ENCODE measurements around the gene SPC24.
"Not testable (repeated sequence)": the region's sequence is repeated elsewhere in the genome, so short reads cannot be mapped to it uniquely, and the experiment has no call there.

SPC24 gene

DNA sequence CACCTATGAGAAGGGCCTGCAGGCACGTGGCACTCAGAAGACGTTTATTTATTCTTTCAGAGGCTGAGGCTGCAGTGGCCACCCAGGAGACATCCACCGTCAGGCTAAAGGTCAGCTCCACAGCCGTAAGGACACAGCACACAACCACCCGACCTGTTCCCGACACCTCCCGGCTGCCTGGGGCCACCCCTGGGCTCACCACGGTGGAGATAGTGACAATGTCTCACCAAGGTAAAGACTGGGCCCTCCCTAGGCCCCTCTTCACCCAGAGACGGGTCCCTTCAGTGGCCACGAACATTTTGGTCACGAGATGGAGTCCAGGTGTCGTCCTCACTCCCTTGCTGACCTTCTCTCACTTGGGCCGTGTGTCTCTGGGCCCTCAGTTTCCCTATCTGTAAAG, 32.5 kb downstream of the SPC24 start:
- DNase-seq = no peak

DNA sequence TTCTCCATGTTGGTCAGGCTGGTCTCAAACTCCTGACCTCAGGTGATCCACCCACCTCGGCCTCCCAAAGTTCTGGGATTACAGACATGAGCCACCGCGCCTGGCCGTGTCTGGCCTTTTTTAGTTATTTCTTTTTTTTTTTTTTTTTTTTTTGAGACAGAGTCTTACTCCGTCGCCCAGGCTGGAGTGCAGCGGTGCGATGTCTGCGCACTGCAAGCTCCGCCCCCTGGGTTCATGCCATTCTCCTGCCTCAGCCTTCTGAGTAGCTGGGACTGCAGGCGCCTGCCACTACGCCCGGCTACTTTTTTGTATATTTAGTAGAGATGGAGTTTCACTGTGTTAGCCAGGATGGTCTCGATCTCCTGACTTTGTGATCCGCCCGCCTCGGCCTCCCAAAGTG, 33.6 kb downstream of the SPC24 start:
- DNase-seq = not testable (repeated sequence)

DNA sequence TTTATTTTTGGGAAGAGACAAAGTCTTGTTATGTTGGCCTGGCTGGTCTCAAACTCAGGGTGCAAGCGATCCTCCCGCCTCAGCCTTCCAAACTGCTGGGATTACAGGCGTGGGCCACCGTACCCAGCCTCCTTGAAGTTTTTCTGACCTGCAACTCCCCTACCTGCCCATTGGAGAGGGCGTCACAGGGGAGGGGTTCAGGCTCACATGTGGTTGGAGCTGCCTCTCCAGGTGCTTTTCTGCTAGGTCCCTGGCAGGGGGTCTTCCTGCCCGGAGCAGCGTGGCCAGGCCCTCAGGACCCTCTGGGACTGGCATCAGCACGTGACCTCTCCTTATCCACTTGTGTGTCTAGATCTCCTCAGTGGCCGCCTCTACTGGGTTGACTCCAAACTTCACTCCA, 39.1 kb downstream of the SPC24 start:
- DNase-seq = no peak

DNA sequence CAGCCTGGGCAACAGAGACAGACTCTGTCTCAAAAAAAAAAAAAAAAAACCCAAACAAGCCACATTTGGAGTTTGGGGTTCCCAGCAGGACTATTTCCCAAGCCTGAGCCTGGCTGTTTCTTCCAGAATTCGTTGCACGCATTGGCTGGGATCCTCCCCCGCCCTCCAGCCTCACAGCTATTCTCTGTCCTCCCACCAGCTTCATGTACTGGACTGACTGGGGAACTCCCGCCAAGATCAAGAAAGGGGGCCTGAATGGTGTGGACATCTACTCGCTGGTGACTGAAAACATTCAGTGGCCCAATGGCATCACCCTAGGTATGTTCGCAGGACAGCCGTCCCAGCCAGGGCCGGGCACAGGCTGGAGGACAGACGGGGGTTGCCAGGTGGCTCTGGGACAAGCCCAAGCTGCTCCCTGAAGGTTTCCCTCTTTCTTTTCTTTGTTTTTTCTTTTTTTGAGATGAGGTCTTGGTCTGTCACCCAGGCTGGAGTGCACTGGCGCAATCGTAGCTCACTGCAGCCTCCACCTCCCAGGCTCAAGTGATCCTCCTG, 39.6 kb downstream of the SPC24 start:
- DNase-seq = no peak

DNA sequence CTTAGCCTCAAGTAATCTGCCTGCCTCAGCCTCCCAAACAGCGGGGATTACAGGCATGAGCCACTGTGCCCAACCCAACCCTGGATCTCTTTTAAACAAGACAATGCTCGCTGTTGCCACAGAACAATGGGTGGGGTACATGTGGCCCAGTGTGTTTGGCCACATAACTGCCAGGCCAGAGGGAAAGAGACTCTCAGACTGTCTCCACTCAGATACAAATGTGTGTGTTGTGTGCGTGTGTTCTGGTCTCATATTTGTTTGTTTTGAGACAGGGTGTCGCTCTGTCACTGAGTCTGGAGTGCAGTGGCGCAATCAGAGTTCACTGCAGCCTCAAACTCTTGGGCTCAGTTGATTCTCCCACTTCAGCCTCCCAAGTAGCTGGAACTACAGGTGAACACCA, 40.5 kb downstream of the SPC24 start:
- DNase-seq = no peak

DNA sequence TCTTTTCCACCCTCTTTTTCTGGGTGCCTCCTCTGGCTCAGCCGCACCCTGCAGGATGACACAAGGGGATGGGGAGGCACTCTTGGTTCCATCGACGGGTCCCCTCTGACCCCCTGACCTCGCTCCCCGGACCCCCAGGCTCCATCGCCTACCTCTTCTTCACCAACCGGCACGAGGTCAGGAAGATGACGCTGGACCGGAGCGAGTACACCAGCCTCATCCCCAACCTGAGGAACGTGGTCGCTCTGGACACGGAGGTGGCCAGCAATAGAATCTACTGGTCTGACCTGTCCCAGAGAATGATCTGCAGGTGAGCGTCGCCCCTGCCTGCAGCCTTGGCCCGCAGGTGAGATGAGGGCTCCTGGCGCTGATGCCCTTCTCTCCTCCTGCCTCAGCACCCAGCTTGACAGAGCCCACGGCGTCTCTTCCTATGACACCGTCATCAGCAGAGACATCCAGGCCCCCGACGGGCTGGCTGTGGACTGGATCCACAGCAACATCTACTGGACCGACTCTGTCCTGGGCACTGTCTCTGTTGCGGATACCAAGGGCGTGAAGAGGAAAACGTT, 42.4 kb downstream of the SPC24 start:
- no peak for DNase-seq

DNA sequence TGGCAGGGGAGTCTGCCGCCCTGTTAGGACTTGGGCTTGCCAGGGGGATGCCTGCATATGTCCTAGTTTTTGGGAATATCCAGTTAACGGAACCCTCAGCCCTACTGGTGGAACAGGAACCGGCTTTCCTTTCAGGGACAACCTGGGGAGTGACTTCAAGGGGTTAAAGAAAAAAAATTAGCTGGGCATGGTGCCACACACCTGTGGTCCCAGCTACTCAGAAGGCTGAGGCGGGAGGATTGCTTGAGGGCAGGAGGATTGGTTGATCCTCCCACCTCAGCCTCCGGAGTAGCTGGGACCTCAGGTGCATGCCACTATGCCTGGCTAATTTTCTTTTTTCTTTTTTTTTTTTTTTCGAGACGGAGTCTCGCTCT, 43.8 kb downstream of the SPC24 start:
- DNase-seq = no peak

DNA sequence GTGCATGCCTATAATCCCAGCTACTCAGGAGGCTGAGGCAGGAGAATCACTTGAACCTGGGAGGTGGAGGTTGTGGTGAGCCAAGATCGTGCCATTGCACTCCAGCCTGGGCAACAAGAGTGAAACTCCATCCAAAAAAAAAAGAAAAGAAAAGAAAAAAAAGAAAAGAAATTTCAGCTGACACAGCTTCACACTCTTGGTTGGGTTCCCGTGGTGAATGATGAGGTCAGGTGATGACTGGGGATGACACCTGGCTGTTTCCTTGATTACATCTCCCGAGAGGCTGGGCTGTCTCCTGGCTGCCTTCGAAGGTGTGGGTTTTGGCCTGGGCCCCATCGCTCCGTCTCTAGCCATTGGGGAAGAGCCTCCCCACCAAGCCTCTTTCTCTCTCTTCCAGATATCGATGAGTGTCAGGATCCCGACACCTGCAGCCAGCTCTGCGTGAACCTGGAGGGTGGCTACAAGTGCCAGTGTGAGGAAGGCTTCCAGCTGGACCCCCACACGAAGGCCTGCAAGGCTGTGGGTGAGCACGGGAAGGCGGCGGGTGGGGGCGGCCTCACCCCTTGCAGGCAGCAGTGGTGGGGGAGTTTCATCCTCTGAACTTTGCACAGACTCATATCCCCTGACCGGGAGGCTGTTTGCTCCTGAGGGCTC, 44.3 kb downstream of the SPC24 start:
- no peak for DNase-seq

DNA sequence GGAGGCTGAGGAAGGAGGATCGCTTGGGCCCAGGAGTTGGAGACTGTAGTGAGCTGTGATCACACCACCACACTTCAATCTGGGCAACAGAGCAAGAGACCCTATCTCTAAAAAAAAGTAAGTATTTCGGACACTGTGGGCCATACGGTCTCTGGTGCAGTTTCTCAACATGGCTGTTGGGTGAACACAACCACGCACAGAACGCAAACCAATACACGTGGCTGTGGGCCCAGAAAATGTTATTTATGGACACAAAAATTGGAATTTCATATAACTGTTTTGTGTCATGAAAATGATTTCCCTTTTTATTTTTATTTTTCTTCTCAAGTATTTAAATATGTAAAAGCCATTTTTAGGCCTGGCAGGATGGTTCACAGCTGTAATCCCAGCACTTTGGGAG, 46.8 kb downstream of the SPC24 start:
- DNase-seq = no peak

DNA sequence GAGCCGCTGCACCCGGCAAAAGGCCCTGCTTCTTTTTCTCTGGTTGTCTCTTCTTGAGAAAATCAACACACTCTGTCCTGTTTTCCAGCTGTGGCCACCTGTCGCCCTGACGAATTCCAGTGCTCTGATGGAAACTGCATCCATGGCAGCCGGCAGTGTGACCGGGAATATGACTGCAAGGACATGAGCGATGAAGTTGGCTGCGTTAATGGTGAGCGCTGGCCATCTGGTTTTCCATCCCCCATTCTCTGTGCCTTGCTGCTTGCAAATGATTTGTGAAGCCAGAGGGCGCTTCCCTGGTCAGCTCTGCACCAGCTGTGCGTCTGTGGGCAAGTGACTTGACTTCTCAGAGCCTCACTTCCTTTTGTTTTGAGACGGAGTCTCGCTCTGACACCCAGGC, 49.1 kb downstream of the SPC24 start:
- DNase-seq = no peak

DNA sequence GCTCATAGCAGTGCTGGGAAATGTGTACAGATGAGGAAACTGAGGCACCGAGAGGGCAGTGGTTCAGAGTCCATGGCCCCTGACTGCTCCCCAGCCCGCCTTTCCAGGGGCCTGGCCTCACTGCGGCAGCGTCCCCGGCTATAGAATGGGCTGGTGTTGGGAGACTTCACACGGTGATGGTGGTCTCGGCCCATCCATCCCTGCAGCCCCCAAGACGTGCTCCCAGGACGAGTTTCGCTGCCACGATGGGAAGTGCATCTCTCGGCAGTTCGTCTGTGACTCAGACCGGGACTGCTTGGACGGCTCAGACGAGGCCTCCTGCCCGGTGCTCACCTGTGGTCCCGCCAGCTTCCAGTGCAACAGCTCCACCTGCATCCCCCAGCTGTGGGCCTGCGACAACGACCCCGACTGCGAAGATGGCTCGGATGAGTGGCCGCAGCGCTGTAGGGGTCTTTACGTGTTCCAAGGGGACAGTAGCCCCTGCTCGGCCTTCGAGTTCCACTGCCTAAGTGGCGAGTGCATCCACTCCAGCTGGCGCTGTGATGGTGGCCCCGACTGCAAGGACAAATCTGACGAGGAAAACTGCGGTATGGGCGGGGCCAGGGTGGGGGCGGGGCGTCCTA, 50.5 kb downstream of the SPC24 start:
- DNase-seq = no peak

DNA sequence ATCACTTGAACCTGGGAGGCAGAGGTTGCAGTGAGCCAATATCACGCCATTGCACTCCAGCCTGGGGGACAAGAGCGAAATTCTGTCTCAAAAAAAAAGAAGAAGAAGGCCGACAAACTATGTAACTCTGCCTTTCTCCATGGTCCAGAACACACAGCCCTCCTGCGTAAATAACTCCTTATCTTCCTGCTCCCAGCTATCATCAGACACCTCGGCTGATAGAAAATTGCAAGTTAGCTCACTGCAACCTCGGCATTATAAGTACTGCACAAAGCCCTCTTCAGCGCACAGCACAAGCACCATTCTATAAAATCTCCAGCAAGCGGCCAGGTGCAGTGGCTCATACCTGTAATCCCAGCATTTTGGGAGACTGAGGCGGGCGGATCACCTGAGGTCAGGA, 51.9 kb downstream of the SPC24 start:
- not testable (repeated sequence) for DNase-seq

DNA sequence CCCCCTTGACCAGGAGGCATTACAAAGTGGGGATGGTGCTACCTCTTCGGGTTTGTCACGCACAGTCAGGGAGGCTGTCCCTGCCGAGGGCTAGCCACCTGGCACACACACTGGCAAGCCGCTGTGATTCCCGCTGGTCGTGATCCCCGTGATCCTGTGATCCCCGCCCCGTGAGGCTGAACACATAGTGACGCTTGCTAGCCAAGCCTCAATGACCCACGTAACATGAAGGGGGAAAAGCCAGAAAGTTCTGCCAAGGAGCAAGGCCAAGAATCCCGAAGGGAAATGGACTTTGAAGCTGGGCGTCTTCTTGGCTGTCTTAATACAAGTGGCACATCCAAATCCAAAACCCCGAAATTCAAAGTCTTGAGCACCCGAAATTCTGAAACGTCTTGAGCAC, 52.6 kb downstream of the SPC24 start:
- DNase-seq = no peak

DNA sequence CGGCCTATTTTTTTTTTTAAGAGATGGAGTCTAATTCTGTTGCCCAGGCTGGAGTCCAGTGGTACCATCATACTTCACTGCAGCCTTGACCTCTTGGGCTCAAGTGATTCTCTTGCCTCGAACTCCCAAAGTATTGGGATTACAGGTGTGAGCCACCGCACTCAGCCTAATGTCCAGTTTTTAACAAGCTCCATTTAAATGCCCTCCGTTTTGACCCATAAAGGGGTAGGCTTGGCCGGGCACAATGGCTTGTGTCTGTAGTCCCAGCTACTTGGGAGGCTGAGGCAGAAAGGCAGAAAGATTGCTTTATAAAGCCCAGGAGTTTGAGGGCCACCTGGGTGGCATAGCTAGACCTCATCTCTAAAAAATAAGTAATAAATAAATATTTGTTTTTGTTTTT, 54.5 kb downstream of the SPC24 start:
- no peak for DNase-seq

DNA sequence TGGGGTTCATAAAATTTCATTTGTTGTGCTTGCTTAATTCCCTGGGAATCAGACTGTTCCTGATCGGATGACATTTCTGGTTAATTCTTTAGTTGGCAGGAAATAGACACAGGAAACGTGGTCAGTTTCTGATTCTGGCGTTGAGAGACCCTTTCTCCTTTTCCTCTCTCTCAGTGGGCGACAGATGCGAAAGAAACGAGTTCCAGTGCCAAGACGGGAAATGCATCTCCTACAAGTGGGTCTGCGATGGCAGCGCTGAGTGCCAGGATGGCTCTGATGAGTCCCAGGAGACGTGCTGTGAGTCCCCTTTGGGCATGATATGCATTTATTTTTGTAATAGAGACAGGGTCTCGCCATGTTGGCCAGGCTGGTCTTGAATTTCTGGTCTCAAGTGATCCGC, 55.5 kb downstream of the SPC24 start:
- no peak for DNase-seq

DNA sequence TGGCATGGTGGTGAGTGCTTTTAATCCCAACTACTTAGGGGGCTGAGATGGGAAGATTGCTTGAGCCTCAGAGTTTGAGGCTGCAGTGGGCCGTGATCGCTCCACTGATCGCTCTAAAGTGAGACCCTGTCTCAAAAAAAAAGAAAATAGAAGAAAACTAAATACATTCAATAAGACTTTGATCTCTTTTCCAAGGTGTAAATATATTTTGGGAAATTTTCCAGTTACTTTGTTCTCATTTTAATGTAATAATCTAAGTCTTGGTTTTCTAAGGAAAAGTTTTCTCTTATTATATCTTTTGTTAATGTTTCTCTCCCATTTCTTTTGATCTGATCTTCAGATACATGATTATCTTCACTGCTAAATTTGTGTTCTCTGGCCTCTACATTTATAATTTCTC, 56.7 kb downstream of the SPC24 start:
- DNase-seq = no peak

DNA sequence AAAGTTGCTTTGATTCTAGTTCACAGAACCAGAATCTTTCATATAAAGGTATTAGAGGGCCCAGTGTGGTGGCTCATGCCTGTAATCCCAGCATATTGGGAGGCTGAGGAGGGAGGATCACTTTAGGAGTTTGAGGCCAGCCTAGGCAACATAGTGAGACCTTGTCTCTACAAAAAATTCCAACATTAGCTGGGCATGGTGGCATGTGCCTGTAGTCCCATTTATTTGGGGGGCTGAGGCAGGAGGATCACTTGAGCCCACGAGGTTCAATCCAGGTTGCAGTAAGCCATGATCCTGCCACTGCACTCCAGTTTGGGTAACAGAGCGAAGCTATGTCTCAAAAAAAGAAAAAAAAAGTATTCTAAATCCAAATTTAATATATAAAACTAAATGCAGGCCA, 57.3 kb downstream of the SPC24 start:
- no peak for DNase-seq

DNA sequence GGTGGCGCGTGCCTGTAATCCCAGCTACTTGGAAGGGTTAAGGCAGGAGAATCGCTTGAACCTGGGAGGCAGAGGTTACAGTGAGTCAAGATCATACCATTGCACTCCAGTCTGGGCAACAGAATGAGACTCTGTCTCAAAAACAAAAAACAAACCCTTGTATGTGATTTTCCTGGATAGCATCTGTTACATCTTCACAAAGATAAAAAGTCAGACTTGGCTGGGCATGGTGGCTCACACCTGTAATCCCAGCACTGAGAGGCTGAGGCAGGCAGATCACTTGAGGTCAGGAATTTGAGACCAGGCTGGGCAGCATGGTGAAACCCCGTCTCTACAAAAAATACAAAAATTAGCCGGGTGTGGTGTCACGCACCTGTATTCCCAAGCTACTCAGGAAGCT, 58.2 kb downstream of the SPC24 start:
- not testable (repeated sequence) for DNase-seq

DNA sequence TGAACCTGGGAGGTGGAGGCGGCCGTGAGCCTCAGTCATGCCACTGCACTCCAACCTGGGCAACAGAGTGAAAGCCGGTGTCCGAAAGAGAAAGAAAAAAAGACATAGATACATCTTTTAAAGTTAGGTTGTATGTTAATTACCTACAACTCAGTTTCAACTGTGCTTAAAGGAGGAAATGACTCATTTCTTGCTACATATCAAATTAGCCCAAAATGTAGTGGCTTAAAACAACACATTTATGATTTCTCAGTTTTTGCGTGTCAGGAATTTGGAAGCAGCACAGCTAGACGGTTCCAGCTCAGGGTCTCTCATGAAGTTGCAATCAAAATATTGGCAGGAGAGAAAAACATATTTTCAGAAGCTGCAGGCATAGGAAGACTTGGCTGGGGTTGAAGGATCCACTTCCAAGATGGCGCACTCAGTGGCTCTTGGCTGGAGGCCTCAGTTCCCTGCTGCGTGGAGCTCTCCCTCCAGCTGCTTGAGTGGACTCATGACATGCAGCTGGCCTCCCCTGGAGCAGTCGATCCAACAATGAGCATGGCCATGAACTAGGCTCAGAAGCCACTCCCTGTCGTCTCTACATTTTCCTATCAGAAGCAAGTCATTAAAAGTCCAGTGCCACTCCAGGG, 59.3 kb downstream of the SPC24 start:
- no peak for DNase-seq

Measured in NCI-H2029 (cell line).